ENCODE results near the gene PSMC3.

PSMC3 gene

GRCh38 chr11:47398551-47398950, 27.7 kb downstream of the PSMC3 start:
- intact Hi-C loops (cut with DNase I), result no loop called here
- DNase-seq, result peak in 3 of 10 donors; percentile 8 to 73 (median 23)

- intact Hi-C loops (cut with DNase I), result no loop called here
- peak in 2 of 10 donors; percentile 36 to 43 for DNase-seq
Observed at GRCh38 chr11:47398011-47398410, 28.2 kb downstream of the PSMC3 start.

GRCh38 chr11:47396049-47396320, 30.3 kb downstream of the PSMC3 start:
- intact Hi-C loops (cut with DNase I), result no loop called here
- DNase-seq, result peak in 2 of 10 donors; percentile 31 to 66

- intact Hi-C loops (cut with DNase I), result no loop called here
- DNase-seq, result peak in 3 of 10 donors; percentile 68 to 83 (median 79)
Observed at GRCh38 chr11:47395223-47396048, 30.8 kb downstream of the PSMC3 start.

GRCh38 chr11:47394322-47395222, 31.7 kb downstream of the PSMC3 start:
- intact Hi-C loops (cut with DNase I), result no loop called here
- DNase-seq, result peak in 3 of 10 donors; percentile 73 to 82 (median 74)

- peak in 4 of 10 donors; percentile 23 to 82 (median 61) for DNase-seq
- intact Hi-C loops (cut with DNase I), result no loop called here
Observed at GRCh38 chr11:47394050-47394321, 32.3 kb downstream of the PSMC3 start.

- intact Hi-C loops (cut with DNase I), result no loop called here
- DNase-seq, result peak in 4 of 10 donors; percentile 24 to 84 (median 78)
Observed at GRCh38 chr11:47393163-47394049, 32.8 kb downstream of the PSMC3 start.

GRCh38 chr11:47392546-47393162, 33.6 kb downstream of the PSMC3 start:
- intact Hi-C loops (cut with DNase I), result no loop called here
- DNase-seq, result peak in 3 of 10 donors; percentile 54 to 80 (median 77)

GRCh38 chr11:47391711-47392432, 34.4 kb downstream of the PSMC3 start:
- peak in 3 of 10 donors; percentile 31 to 69 (median 62) for DNase-seq

GRCh38 chr11:47391077-47391583, 35.1 kb downstream of the PSMC3 start:
- DNase-seq, result peak in 2 of 10 donors; percentile 62 to 83
- intact Hi-C loops (cut with DNase I), result no loop called here

More at GRCh38 chr11:47391711-47392432, 34.4 kb downstream of the PSMC3 start:
- intact Hi-C loops (cut with DNase I), result no loop called here

GRCh38 chr11:47390422-47390760, 35.8 kb downstream of the PSMC3 start:
- peak in 1 of 10 donors; percentile 72 for DNase-seq
- intact Hi-C loops (cut with DNase I), result no loop called here

- intact Hi-C loops (cut with DNase I), result no loop called here
- DNase-seq, result peak in 2 of 10 donors; percentile 56 to 65
Observed at GRCh38 chr11:47389577-47390421, 36.4 kb downstream of the PSMC3 start.

GRCh38 chr11:47388697-47389576, 37.3 kb downstream of the PSMC3 start:
- peak in 2 of 10 donors; percentile 71 to 74 for DNase-seq
- intact Hi-C loops (cut with DNase I), result no loop called here

GRCh38 chr11:47387944-47388696, 38.1 kb downstream of the PSMC3 start:
- peak in 3 of 10 donors; percentile 17 to 72 (median 28) for DNase-seq
- intact Hi-C loops (cut with DNase I), result no loop called here

GRCh38 chr11:47384498-47384897, 41.7 kb downstream of the PSMC3 start:
- intact Hi-C loops (cut with DNase I), result no loop called here

GRCh38 chr11:47383071-47383470, 43.2 kb downstream of the PSMC3 start:
- peak in 1 of 10 donors; percentile 11 for DNase-seq
- intact Hi-C loops (cut with DNase I), result no loop called here

More at GRCh38 chr11:47384498-47384897, 41.7 kb downstream of the PSMC3 start:
- DNase-seq, result no peak

- DNase-seq, result no peak
- intact Hi-C loops (cut with DNase I), result no loop called here
Observed at GRCh38 chr11:47380078-47380477, 46.2 kb downstream of the PSMC3 start.

Data from posterior cingulate gyrus (tissue), 11 donors.